H4 (cell line): ENCODE data around the gene RAB2B. TPM values are rescaled to one million over a fixed set of nuclear protein-coding genes. Genes with fewer than 3 reads are reported as not detected.
A peak's percentile ranks its signal among the peaks of the same experiment; 100 is the strongest.
"Not testable (repeated sequence)": the region's sequence is repeated elsewhere in the genome, so short reads cannot be mapped to it uniquely, and the experiment has no call there.

Source experiments
- DNase-seq: peaks from one replicate; pipeline ENCODE4 v3.0.0-alpha.2; 2015; ENCODE audit warnings: low spot score
- total RNA-seq: library from RNA; depleted of rRNA; stranded (reverse); fragments of >200 nt; shearing (Covaris generic); gene quantifications from 2 replicates; pipeline ENCODE4 v1.2.3, GENCODE V29; 2014

RAB2B gene
- total RNA-seq, 1 experiment from 2014 or later, result 17.5 TPM

GRCh38 chr14:21494902-21495762, 18.4 kb upstream of the RAB2B start:
- no peak for DNase-seq

GRCh38 chr14:21486640-21487087, 9.9 kb upstream of the RAB2B start:
- no peak for DNase-seq

- DNase-seq, result no peak
These were observed 235 bp downstream of the RAB2B start for GRCh38 chr14:21476523-21476924.

- DNase-seq, result no peak
These were observed 814 bp downstream of the RAB2B start for GRCh38 chr14:21475767-21476522.

- DNase-seq, result no peak
These were observed 9.1 kb downstream of the RAB2B start for GRCh38 chr14:21467616-21468015.

GRCh38 chr14:21455912-21456667, 20.7 kb downstream of the RAB2B start, which contains the start of gene CHD8:
Gene CHD8 (minus strand): TSS chr14:21456123. CDS start chr14:21431643, 24,480 bp downstream.
- DNase-seq, result peak; percentile 99

GRCh38 chr14:21455592-21455911, 21.2 kb downstream of the RAB2B start:
- peak; percentile 6 for DNase-seq

- DNase-seq, result no peak
These were observed 21.8 kb downstream of the RAB2B start for GRCh38 chr14:21454843-21455544.

GRCh38 chr14:21449899-21450216, 26.9 kb downstream of the RAB2B start:
- DNase-seq, result no peak

- not testable (repeated sequence) for DNase-seq
These were observed 34.1 kb downstream of the RAB2B start for GRCh38 chr14:21442657-21443056.

GRCh38 chr14:21440859-21441258, 35.9 kb downstream of the RAB2B start:
- no peak for DNase-seq

GRCh38 chr14:21437063-21437901, 39.5 kb downstream of the RAB2B start:
- peak; percentile 97 for DNase-seq

- no peak for DNase-seq
These were observed 40.1 kb downstream of the RAB2B start for GRCh38 chr14:21436567-21437062.

GRCh38 chr14:21431126-21431525, 45.6 kb downstream of the RAB2B start:
- no peak for DNase-seq

- DNase-seq, result peak; percentile 8
These were observed 47.8 kb downstream of the RAB2B start for GRCh38 chr14:21428930-21429329.

GRCh38 chr14:21426692-21427091, 50.1 kb downstream of the RAB2B start:
- no peak for DNase-seq

GRCh38 chr14:21419528-21419927, 57.2 kb downstream of the RAB2B start:
- no peak for DNase-seq

GRCh38 chr14:21415329-21415728, 61.4 kb downstream of the RAB2B start:
- DNase-seq, result no peak

GRCh38 chr14:21414137-21414631, 62.6 kb downstream of the RAB2B start:
- no peak for DNase-seq
